ENCODE results near the gene MRPL16. TPM values are rescaled to one million over a fixed set of nuclear protein-coding genes. Genes with fewer than 3 reads are reported as not detected.
A peak's percentile ranks its signal among the peaks of the same experiment; 100 is the strongest.

MRPL16 gene
- total RNA-seq (10 to 100 TPM; 32.9 to 35.6 TPM), polyA plus RNA-seq (ENCODE audit: insufficient read length in 6 of 6) (10 to 100 TPM; 49.6 to 56.5 (median 52.6) TPM)
- long read RNA-seq, donor 1, transcript MRPL16-201 (4 exons, 1,182 nt), result major isoform, 42 of 44 reads
- long read RNA-seq, donor 1, partial matches to known transcripts, result 0 of 44 reads
- long read RNA-seq, donor 1, other reads (novel, unspliced or antisense), result 0 of 44 reads
- long read RNA-seq, donor 2, transcript MRPL16-201 (4 exons, 1,182 nt), result major isoform, 21 of 24 reads
- long read RNA-seq, donor 2, partial matches to known transcripts, result 0 of 24 reads
- long read RNA-seq, donor 2, other reads (novel, unspliced or antisense), result 0 of 24 reads
- long read RNA-seq, donor 3, transcript MRPL16-201 (4 exons, 1,182 nt), result major isoform, 26 of 28 reads
- long read RNA-seq, donor 3, partial matches to known transcripts, result 0 of 28 reads
- long read RNA-seq, donor 3, other reads (novel, unspliced or antisense), result 0 of 28 reads
- long read RNA-seq, donor 4, transcript MRPL16-201 (4 exons, 1,182 nt), result major isoform, 42 of 48 reads
- long read RNA-seq, donor 4, partial matches to known transcripts, result 3 of 48 reads
- long read RNA-seq, donor 4, other reads (novel, unspliced or antisense), result 3 of 48 reads
- long read RNA-seq, donor 5, transcript MRPL16-201 (4 exons, 1,182 nt), result major isoform, 34 of 36 reads
- long read RNA-seq, donor 5, partial matches to known transcripts, result 0 of 36 reads
- long read RNA-seq, donor 5, other reads (novel, unspliced or antisense), result 0 of 36 reads
- long read RNA-seq, donor 6, transcript MRPL16-201 (4 exons, 1,182 nt), result major isoform, 41 of 43 reads
- long read RNA-seq, donor 6, partial matches to known transcripts, result 0 of 43 reads
- long read RNA-seq, donor 6, other reads (novel, unspliced or antisense), result 0 of 43 reads
- long read RNA-seq, donor 7, transcript MRPL16-201 (4 exons, 1,182 nt), result major isoform, 20 of 20 reads
- long read RNA-seq, donor 7, partial matches to known transcripts, result 0 of 20 reads
- long read RNA-seq, donor 7, other reads (novel, unspliced or antisense), result 0 of 20 reads
- long read RNA-seq, donor 8, transcript MRPL16-201 (4 exons, 1,182 nt), result major isoform, 28 of 28 reads
- long read RNA-seq, donor 8, partial matches to known transcripts, result 0 of 28 reads
- long read RNA-seq, donor 8, other reads (novel, unspliced or antisense), result 0 of 28 reads
- long read RNA-seq, donor 9, result 0 reads
- long read RNA-seq, donor 10, transcript MRPL16-201 (4 exons, 1,182 nt), result major isoform, 37 of 42 reads
- long read RNA-seq, donor 10, partial matches to known transcripts, result 0 of 42 reads
- long read RNA-seq, donor 10, other reads (novel, unspliced or antisense), result 5 of 42 reads
- long read RNA-seq, donor 11, transcript MRPL16-201 (4 exons, 1,182 nt), result major isoform, 31 of 31 reads
- long read RNA-seq, donor 11, partial matches to known transcripts, result 0 of 31 reads
- long read RNA-seq, donor 11, other reads (novel, unspliced or antisense), result 0 of 31 reads
- long read RNA-seq, donor 12, transcript MRPL16-201 (4 exons, 1,182 nt), result major isoform, 31 of 31 reads
- long read RNA-seq, donor 12, partial matches to known transcripts, result 0 of 31 reads
- long read RNA-seq, donor 12, other reads (novel, unspliced or antisense), result 0 of 31 reads

DNA sequence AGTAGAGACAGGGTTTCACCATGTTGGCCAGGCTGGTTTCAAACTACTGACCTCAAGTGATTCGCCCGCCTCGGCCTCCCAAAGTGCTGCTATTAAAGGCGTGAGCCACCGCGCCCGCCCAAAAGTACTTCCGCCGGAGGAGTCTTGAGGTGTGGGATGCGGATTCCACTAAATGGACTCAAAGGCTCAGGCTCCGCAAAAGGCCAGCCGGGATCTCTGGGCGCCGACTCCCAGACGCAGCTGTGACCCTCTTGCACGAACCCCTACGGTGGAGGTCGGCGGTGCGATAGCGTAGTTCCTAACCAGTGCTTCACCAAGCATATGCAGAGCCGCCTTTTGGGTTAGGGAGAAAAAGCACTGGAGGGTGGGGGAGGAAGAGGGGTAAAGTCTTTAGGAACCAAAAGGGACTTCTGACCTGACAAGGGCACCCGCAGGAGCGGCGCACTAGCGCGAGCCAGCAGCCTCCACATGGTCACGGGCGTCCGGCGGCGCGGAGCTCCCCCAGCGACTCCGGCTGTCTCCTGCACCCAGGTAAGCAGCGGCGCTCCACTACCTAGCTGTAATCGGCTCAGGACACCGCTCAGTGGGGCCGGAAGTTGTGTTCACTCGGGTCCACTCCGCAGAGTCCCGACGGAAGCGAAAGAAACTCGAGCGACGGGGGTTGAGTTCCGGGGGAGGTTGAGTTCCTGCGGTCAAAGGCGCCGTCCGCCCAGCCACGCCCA, at the start of gene MRPL16:
Gene MRPL16 (minus strand): TSS at position 590 of the 722 bp plus-strand sequence. CDS start 120 bp downstream, at position 470.
- peaks cover 4 to 34% of the 10 kb centered on the region in 2 donors for H3K4me1 ChIP-seq
- ATAC-seq (peak; percentile 99), DNase-seq (peak; percentile 84 to 95 (median 89))
- H3K9me3 ChIP-seq, result no peaks in the 10 kb centered on the region
- H3K36me3 ChIP-seq, result peaks cover 0 to 29% of the 10 kb centered on the region in 2 donors
- intact Hi-C loops (cut with DNase I), result no loop called here
- no peaks in the 10 kb centered on the region for H3K27me3 ChIP-seq
- H3K4me3 ChIP-seq, result peak within 1 kb of the TSS; percentile 73 to 74
- TF ChIP-seq, protein P1, sequence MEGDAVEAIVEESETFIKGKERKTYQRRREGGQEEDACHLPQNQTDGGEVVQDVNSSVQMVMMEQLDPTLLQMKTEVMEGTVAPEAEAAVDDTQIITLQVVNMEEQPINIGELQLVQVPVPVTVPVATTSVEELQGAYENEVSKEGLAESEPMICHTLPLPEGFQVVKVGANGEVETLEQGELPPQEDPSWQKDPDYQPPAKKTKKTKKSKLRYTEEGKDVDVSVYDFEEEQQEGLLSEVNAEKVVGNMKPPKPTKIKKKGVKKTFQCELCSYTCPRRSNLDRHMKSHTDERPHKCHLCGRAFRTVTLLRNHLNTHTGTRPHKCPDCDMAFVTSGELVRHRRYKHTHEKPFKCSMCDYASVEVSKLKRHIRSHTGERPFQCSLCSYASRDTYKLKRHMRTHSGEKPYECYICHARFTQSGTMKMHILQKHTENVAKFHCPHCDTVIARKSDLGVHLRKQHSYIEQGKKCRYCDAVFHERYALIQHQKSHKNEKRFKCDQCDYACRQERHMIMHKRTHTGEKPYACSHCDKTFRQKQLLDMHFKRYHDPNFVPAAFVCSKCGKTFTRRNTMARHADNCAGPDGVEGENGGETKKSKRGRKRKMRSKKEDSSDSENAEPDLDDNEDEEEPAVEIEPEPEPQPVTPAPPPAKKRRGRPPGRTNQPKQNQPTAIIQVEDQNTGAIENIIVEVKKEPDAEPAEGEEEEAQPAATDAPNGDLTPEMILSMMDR (IDR thresholded peaks at IDR 0.05), result no peak
- peak within 1 kb of the TSS; percentile 83 to 94 for H3K27ac ChIP-seq

DNA sequence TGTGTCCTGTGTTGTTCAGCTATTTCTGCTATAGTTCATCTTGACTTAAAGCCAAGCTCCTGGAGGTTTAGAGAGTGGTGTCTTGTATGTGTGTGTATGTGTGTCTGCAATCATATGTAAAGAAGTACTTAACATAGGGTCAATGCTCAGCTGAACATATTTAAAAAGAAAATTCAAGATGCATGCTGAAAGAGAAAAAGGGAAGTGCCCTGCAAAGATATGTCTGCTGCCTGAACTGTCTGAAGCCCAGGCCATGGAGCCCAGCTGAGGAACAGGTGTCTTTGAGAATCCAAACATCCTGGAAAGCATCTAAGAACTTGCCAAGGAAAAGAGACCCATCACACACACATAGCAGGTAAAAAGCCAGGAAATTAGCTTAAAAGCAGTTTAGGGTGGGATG, 49.1 kb upstream of the MRPL16 start:
- Histone ChIP-seq H3K27ac (no peak overlapping the region), H3K27me3 (no peaks in the 10 kb centered on the region), H3K4me3 (no peak overlapping the region), H3K9me3 (no peaks in the 10 kb centered on the region), H3K36me3 (no peaks in the 10 kb centered on the region), H3K4me1 (peaks cover 0 to 3% of the 10 kb centered on the region in 2 donors)
- DNase-seq (no peak), ATAC-seq (no peak)
- TF ChIP-seq, protein P1 (IDR thresholded peaks at IDR 0.05), result no peak
- intact Hi-C loops (cut with DNase I), result no loop called here

DNA sequence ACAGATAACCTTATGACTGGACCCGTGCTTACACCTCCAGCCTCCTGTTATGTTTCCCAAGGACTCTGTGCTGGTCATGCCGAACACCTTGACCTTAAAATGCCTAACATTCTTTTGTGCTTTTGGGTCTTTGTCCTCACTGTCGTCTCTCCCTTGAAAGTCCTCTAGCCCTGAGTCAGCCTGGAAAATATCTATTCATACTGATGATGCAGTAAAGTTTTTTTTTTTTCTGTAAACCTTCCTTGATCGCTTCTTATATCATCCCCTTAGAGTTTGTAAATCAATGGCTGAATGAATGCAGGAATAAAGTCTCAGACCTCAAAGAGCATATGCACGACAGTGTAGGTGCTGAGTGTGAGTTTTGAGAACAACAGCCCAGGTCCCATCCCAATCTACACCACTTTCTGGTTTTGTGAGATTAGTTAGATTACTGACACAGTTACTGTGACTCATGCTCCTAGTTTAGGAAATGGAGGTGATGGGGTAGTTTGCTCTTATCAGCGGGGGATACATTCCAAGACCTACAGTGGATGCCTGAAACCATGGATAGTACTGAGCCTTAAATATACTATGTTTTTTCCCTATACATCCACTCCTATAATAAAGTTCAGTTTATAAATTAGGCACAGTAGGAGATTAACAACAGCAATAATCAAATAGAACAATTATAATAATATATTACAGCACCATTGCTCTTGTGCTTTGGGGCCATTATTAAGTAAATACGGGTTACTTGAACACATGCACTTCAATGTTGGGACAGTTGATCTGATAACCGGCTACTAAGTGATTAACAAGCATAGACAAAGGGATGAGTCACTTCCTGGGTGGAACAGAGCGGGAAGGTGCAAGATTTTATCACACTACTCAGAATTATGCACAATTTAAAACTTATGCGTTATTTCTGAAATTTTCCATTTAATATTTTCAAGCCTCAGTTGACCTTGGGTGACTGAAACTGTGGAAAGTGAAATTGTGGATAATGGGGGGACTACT, 47.2 kb upstream of the MRPL16 start:
- TF ChIP-seq, protein P1 (IDR thresholded peaks at IDR 0.05), result no peak
- ATAC-seq, result no peak
- no peak overlapping the region for H3K27ac ChIP-seq
- H3K9me3 ChIP-seq, result no peaks in the 10 kb centered on the region
- no peak for DNase-seq
- no peaks in the 10 kb centered on the region for H3K27me3 ChIP-seq
- no peaks in the 10 kb centered on the region for H3K36me3 ChIP-seq
- H3K4me3 ChIP-seq, result no peak overlapping the region
- no peaks in the 10 kb centered on the region for H3K4me1 ChIP-seq
- intact Hi-C loops (cut with DNase I), result no loop called here

All from left lung (tissue), 14 donors.